Measurements from ENCODE around the gene ITIH5. TPM values are rescaled to one million over a fixed set of nuclear protein-coding genes. Genes with fewer than 3 reads are reported as not detected.

ITIH5 gene
- polyA plus RNA-seq, 1 experiment = 10.3 TPM

DNA sequence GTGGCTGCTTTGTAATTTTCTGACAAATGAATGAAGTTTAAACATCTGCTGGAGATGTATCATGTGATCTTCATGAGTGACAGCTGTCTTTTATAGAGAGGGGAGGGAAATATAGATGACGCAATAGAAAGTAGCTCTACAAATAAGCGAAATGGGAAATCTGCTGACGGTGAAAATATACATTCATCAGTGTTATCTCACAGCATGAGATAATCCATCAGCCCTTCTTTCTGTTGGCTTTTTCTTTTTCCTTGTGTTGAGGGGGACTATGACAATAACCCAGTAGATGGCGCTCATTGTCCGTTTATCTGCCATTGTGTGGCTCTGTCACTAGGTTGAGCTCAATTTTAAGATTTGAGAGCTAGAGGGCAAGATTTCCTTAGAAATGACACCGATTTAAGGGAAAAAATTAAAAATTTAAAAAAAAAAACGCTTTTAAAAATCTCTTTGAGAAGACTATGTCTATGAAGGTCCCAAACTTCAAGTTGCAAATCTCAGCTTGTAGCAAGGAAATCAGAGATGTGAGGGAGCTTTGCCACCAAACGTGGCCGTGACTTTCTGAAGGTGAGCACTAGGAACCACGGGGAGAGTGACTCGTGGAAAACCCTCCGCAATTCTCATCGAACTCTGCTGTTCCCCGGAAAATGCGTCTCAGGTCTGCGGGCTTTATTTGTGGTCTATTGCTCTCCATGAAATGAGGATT lies 141.3 kb downstream of the ITIH5 start:
- CTCF ChIA-PET = interaction anchor here (0.6 to 5.3 kb wide), 30 partner anchors 9 to 1790 kb away, joined by 3 to 158 read pairs (median 4); partner anchors contain the start of gene TAF3
- TF ChIP-seq, protein P1, sequence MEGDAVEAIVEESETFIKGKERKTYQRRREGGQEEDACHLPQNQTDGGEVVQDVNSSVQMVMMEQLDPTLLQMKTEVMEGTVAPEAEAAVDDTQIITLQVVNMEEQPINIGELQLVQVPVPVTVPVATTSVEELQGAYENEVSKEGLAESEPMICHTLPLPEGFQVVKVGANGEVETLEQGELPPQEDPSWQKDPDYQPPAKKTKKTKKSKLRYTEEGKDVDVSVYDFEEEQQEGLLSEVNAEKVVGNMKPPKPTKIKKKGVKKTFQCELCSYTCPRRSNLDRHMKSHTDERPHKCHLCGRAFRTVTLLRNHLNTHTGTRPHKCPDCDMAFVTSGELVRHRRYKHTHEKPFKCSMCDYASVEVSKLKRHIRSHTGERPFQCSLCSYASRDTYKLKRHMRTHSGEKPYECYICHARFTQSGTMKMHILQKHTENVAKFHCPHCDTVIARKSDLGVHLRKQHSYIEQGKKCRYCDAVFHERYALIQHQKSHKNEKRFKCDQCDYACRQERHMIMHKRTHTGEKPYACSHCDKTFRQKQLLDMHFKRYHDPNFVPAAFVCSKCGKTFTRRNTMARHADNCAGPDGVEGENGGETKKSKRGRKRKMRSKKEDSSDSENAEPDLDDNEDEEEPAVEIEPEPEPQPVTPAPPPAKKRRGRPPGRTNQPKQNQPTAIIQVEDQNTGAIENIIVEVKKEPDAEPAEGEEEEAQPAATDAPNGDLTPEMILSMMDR (IDR thresholded peaks at IDR 0.05; ENCODE audit: insufficient read depth, low read depth, low read length) = peak; percentile 74
- POLR2A ChIA-PET = interaction anchor here (0.6 to 1.0 kb wide), 2 partner anchors 10 to 162 kb away, joined by 6 to 10 read pairs; no protein-coding TSS in a partner anchor
- Histone ChIP-seq H3K36me3 (ENCODE audit: control insufficient read depth, insufficient read depth, low read length) (no peaks in the 10 kb centered on the region), H3K27me3 (ENCODE audit: control insufficient read depth, insufficient read depth, low read length) (no peaks in the 10 kb centered on the region), H3K4me3 (ENCODE audit: low read depth, low read length) (no peak overlapping the region)
- DNase-seq (ENCODE audit: low read depth) = peak; percentile 13

DNA sequence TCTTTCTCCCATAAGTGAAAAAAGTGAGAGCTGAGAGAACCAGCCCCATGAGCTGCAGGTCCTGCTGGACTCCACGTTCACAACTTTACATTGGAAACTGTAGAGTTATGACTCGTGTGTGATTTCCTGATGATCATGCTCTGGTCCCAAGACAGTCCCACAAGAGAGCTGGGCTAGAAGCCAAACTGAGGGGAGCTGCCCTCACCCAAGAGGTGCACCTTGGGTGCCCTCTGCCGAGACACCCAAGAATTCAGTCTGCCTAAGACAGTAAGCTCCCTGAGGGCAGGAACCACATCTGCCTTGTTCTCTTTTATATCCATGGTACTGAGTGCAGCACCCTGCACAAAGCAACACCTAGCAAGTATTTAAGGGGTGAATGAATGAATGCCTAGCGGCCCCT lies 143.1 kb downstream of the ITIH5 start:
- H3K36me3 ChIP-seq (ENCODE audit: control insufficient read depth, insufficient read depth, low read length) = no peaks in the 10 kb centered on the region
- POLR2A ChIA-PET = no interaction called here
- DNase-seq (ENCODE audit: low read depth) = no peak
- H3K27me3 ChIP-seq (ENCODE audit: control insufficient read depth, insufficient read depth, low read length) = no peaks in the 10 kb centered on the region
- no peak overlapping the region for H3K4me3 ChIP-seq (ENCODE audit: low read depth, low read length)
- CTCF ChIA-PET = interaction anchor here (0.6 to 5.3 kb wide), 3 partner anchors 11 to 319 kb away, joined by 3 to 158 read pairs (median 4); no protein-coding TSS in a partner anchor
- TF ChIP-seq, protein P1 (IDR thresholded peaks at IDR 0.05; ENCODE audit: insufficient read depth, low read depth, low read length) = no peak

DNA sequence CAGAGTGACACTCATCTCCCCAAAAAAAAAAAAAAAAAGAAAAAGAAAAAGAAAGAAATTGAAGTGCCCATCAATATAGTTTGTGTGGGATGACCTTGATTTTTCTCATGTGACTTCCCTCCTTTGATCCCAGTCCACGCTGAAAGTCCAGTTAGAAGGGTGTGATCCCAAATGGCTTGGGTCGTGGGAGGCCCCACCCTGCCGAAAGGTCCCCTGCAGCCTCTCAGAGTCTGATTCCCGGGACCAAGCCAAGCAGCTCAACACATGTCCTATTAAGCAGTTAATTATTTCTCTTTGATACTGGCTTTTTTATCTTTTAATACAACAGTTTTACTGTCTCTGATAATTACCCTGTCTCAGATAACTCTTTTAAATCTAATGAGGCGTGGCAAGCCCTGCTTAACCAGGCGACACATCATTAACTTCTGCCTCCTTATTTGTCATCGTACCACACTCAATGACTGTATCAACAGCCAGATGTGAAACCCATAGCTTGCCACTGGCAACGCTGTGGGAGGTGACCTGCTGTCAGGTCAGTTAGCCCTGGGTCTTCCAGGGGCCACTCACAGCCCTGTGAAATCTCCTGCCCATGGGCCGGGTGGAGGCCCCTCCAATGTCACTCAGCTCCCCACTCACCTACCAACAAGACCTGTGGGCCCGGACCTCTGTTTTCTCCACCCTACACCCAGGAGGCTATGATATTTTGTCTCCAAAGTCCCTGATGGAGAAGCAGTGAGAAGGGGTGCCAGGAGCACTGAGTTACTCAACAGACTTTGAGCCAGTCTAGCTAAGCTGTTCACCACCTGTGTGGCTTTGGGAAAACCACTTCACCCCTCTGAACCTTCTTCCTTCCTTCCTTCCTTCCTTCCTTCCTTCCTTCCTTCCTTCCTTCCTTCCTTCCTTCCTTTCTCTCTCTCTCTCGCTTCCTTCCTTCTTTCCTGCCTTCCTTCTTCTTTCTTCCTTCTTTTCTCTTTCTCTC lies 146.0 kb downstream of the ITIH5 start:
- ChIA-PET POLR2A (no interaction called here), CTCF (interaction anchor here (1.0 to 5.3 kb wide), 2 partner anchors 166 kb away, joined by 3 to 158 read pairs; no protein-coding TSS in a partner anchor)
- Histone ChIP-seq H3K27me3 (ENCODE audit: control insufficient read depth, insufficient read depth, low read length) (no peaks in the 10 kb centered on the region), H3K4me3 (ENCODE audit: low read depth, low read length) (no peak overlapping the region), H3K36me3 (ENCODE audit: control insufficient read depth, insufficient read depth, low read length) (no peaks in the 10 kb centered on the region)
- no peak for DNase-seq (ENCODE audit: low read depth)
- TF ChIP-seq, protein P1 (IDR thresholded peaks at IDR 0.05; ENCODE audit: insufficient read depth, low read depth, low read length) = no peak

DNA sequence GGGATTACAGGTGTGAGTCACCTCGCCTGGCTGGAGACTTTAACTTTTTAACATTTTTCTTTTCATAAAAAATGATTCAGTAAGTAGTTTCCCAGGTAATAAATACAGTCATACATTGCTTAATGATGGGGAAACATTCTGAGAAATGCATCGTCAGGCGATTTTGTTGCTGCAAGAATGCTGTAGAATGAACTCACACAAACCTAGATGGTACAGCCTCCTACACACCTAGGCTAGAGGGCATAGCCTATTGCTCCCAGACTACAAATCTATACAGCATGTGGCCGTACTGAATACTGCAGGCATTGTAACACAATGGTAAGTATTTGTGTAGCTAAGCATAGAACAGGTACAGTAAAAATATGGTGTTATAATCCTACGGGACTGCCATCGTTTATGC lies 147.4 kb downstream of the ITIH5 start:
- POLR2A ChIA-PET = no interaction called here

More for the DNA sequence above, 147.4 kb downstream of the ITIH5 start:
- TF ChIP-seq, protein P1 (IDR thresholded peaks at IDR 0.05; ENCODE audit: insufficient read depth, low read depth, low read length) = no peak
- H3K36me3 ChIP-seq (ENCODE audit: control insufficient read depth, insufficient read depth, low read length) = no peaks in the 10 kb centered on the region
- no peak overlapping the region for H3K4me3 ChIP-seq (ENCODE audit: low read depth, low read length)
- CTCF ChIA-PET = no interaction called here
- H3K27me3 ChIP-seq (ENCODE audit: control insufficient read depth, insufficient read depth, low read length) = no peaks in the 10 kb centered on the region
- no peak for DNase-seq (ENCODE audit: low read depth)

Data from BJ (cell line).